ENCODE measurements around the gene B3GAT2.

DNA sequence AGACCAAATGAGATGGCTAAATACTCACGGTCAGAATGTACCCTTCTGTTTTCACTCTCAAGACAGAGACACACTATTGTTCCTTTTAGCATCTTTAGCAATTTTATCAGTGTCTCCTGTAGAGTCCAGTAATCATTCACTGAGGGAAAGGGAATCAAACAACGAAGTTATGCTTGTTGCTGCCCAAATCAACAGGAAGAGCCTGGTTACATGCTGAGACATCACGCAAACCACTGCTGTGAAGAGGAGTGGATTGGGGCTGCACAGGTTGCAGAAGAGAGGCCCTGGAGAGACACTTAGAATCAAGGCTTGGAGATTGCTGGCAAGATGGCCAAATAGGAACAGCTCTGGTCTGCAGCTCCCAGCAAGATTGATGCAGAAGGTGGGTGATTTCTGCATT, 40.5 kb upstream of the B3GAT2 start:
- TF ChIP-seq, protein P1, sequence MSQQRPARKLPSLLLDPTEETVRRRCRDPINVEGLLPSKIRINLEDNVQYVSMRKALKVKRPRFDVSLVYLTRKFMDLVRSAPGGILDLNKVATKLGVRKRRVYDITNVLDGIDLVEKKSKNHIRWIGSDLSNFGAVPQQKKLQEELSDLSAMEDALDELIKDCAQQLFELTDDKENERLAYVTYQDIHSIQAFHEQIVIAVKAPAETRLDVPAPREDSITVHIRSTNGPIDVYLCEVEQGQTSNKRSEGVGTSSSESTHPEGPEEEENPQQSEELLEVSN (IDR thresholded peaks at IDR 0.05; ENCODE audit: borderline replicate concordance, low read depth), result no peak
- TF ChIP-seq, protein P2, sequence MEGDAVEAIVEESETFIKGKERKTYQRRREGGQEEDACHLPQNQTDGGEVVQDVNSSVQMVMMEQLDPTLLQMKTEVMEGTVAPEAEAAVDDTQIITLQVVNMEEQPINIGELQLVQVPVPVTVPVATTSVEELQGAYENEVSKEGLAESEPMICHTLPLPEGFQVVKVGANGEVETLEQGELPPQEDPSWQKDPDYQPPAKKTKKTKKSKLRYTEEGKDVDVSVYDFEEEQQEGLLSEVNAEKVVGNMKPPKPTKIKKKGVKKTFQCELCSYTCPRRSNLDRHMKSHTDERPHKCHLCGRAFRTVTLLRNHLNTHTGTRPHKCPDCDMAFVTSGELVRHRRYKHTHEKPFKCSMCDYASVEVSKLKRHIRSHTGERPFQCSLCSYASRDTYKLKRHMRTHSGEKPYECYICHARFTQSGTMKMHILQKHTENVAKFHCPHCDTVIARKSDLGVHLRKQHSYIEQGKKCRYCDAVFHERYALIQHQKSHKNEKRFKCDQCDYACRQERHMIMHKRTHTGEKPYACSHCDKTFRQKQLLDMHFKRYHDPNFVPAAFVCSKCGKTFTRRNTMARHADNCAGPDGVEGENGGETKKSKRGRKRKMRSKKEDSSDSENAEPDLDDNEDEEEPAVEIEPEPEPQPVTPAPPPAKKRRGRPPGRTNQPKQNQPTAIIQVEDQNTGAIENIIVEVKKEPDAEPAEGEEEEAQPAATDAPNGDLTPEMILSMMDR (IDR thresholded peaks at IDR 0.05), result no peak
- TF ChIP-seq POLR2A (IDR thresholded peaks at IDR 0.05; ENCODE audit: low read length), result no peak
- TF ChIP-seq HOXA7 (CRISPR knock-in tag; IDR thresholded peaks at IDR 0.05), result no peak
- TF ChIP-seq TP53 (CRISPR knock-in tag; IDR thresholded peaks at IDR 0.05), result no peak
- TF ChIP-seq RAD21 (conservative IDR thresholded peaks at IDR 0.05 in 1 of 2, IDR thresholded peaks at IDR 0.05 in 1 of 2), result no peak
- no peak for TF ChIP-seq CBX2 (IDR thresholded peaks at IDR 0.05; ENCODE audit: borderline replicate concordance, low read depth)
- no peak for TF ChIP-seq HOXB13 (CRISPR knock-in tag; IDR thresholded peaks at IDR 0.05; ENCODE audit: low read depth)
